HL-60/S4 (cell line): ENCODE results near the gene DHRS11.

Experiments used
- in situ Hi-C: fragments of 300-500 bp; cut with MboI; formaldehyde crosslinking; loops from 2 replicates; pipeline ENCODE4 v1.14.3; 2022; ENCODE audit warnings: low sequenced_read_pairs

The DHRS11 gene

GRCh38 chr17:36591434-36592315, at the start of gene DHRS11:
Gene DHRS11, plus strand, starts transcription at chr17:36591879. Its CDS starts 131 bp downstream, at chr17:36592010.
- in situ Hi-C loops, result no loop called here

GRCh38 chr17:36542755-36543154, 48.9 kb upstream of the DHRS11 start:
- in situ Hi-C loops, result no loop called here

- in situ Hi-C loops, result no loop called here
Observed at GRCh38 chr17:36544044-36544306, 47.7 kb upstream of the DHRS11 start.

GRCh38 chr17:36544307-36545076, 47.2 kb upstream of the DHRS11 start, which contains the start of gene GGNBP2:
Gene GGNBP2, plus strand, starts transcription at chr17:36544919. Its CDS starts 806 bp downstream, at chr17:36545725.
- in situ Hi-C loops, result no loop called here

GRCh38 chr17:36545077-36545464, 46.6 kb upstream of the DHRS11 start:
- in situ Hi-C loops, result no loop called here

GRCh38 chr17:36545465-36546417, 45.9 kb upstream of the DHRS11 start:
- in situ Hi-C loops, result no loop called here

GRCh38 chr17:36546418-36547093, 45.1 kb upstream of the DHRS11 start:
- in situ Hi-C loops, result no loop called here

- in situ Hi-C loops, result no loop called here
Observed at GRCh38 chr17:36547776-36548175, 43.9 kb upstream of the DHRS11 start.

- in situ Hi-C loops, result no loop called here
Observed at GRCh38 chr17:36550491-36551417, 40.9 kb upstream of the DHRS11 start.

- in situ Hi-C loops, result no loop called here
Observed at GRCh38 chr17:36553459-36553858, 38.2 kb upstream of the DHRS11 start.

GRCh38 chr17:36566081-36566480, 25.6 kb upstream of the DHRS11 start:
- in situ Hi-C loops, result no loop called here

- in situ Hi-C loops, result no loop called here
Observed at GRCh38 chr17:36575028-36575427, 16.7 kb upstream of the DHRS11 start.

- in situ Hi-C loops, result no loop called here
Observed at GRCh38 chr17:36576793-36577192, 14.9 kb upstream of the DHRS11 start.

GRCh38 chr17:36578671-36579070, 13.0 kb upstream of the DHRS11 start:
- in situ Hi-C loops, result no loop called here

GRCh38 chr17:36583787-36584186, 7.9 kb upstream of the DHRS11 start:
- in situ Hi-C loops, result no loop called here

- in situ Hi-C loops, result no loop called here
Observed at GRCh38 chr17:36586138-36586537, 5.5 kb upstream of the DHRS11 start.

GRCh38 chr17:36590082-36590481, 1.6 kb upstream of the DHRS11 start:
- in situ Hi-C loops, result no loop called here

- in situ Hi-C loops, result no loop called here
Observed at GRCh38 chr17:36592316-36592715, 637 bp downstream of the DHRS11 start.

GRCh38 chr17:36592716-36593321, 1.1 kb downstream of the DHRS11 start:
- in situ Hi-C loops, result no loop called here
